ENCODE results near the gene CDH13. TPM values are rescaled to one million over a fixed set of nuclear protein-coding genes. Genes with fewer than 3 reads are reported as not detected.

The CDH13 gene
- polyA plus RNA-seq, 1 donor = 49.6 TPM

- DNase-seq (ENCODE audit: low read depth) = no peak
Observed at GRCh38 chr16:82651921-82652601, 25.3 kb downstream of the CDH13 start.

- no peak for DNase-seq (ENCODE audit: low read depth)
Observed at GRCh38 chr16:82652826-82653225, 26.1 kb downstream of the CDH13 start.

GRCh38 chr16:82653550-82654511 lies 27.1 kb downstream of the CDH13 start:
- no peak for DNase-seq (ENCODE audit: low read depth)

DNA sequence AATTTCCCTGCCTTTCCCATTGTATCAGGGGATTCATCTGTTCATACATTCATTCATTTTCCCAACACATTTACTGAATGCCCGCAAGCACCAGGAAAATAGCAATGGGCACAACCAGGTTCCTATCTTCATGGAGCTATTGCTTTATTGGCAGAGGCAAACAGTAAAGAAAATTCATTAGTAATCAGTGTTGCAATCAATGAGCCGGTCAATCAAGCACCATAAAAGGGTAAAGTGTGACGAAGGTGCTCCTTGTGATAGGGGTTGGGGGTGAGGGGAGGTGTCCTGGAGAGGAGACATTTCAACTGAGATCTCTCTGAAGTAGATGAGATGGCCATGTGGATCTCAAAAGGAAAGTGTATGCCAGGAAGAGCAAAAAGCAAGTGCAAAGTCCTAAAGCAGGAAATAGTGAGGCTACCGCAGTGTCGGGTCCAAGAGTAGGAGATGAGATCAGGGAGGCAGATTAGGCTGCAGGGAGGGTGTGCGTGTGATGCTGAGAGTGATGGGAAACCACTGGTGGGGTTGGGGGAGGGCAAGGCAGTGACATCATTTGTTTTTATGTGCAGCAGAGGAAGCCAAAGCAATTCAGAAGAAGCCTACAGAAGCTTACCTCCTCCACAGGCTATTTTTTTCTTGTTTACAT lies 28.4 kb downstream of the CDH13 start:
- no peak for DNase-seq (ENCODE audit: low read depth)

DNA sequence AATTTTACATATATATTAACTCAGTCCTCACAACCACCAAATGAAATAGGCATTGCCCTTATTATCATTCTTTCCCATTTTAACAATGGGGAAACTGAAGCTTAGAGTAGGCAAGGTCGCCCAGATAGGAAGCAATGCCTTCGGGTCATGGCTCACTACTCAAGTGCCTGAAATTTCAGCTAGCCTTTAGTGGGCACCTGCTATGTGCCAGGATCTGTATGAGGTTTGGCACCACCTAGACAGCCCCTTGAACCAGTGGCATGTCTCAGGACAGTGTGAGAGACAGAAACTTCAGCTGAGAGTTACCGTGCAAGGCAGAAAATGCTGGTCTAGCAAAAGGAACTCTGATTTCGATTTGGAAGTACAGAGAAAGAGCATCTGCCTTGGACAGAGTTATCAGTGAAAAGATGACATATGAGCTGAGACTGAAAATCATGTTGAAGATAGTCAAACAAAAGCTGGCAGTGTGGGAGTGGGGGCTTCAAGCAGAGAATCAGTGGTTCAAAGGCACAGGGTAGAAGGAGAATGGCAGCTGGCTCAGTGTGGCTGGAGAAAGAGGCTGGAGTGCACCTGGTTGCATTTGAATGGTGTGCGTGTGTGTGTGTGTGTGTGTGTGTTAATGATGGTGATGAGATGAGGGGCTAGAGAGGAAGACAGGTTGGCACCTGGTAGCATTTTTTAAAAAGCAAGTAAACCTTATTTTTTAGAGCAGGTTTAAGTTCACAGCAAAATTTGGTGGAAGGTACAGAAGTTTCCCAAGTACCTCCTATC lies 29.1 kb downstream of the CDH13 start:
- DNase-seq (ENCODE audit: low read depth) = no peak

DNA sequence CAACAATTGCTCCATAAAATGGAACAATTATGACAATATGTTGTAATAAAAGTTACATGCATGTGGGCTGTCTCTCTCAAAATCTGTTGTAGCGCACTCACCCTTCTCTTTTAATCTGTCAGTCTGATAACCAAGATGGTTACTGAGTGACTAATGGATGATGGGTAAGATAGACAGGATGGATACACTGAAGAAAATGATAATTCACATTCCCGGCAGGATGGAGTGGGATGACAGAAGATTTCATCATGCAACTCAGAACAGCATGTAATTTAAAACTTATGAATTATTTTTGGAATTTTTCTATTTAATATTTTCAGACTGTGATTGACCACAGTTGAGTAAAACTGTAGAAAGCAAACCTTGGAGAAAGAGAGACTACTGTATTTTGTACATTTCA lies 30.5 kb downstream of the CDH13 start:
- DNase-seq (ENCODE audit: low read depth) = no peak

- DNase-seq (ENCODE audit: low read depth) = no peak
Observed at GRCh38 chr16:82657786-82658185, 31.0 kb downstream of the CDH13 start.

GRCh38 chr16:82658796-82659195 lies 32.0 kb downstream of the CDH13 start:
- no peak for DNase-seq (ENCODE audit: low read depth)

GRCh38 chr16:82660075-82660645 lies 33.4 kb downstream of the CDH13 start:
- DNase-seq (ENCODE audit: low read depth) = peak; percentile 20

DNA sequence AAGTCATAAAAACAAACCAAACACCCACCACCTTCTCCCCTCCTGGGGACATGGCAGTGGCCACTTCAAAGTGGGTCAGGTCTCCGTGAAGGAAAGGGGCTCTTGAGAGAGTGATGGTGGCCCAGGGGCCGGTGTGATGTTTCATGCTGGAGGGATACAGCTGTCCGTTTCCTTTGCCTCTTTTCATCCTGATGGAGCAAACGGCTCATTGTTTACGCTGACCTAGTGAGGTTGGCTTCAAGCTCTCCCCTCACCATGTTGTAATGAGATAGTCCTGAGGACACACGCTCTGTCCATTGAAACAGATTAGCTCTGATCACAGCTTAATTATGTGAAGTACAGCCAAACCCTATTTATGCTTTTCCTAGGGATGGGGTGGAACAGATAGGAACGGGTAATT lies 34.2 kb downstream of the CDH13 start:
- DNase-seq (ENCODE audit: low read depth) = no peak

- DNase-seq (ENCODE audit: low read depth) = no peak
Observed at GRCh38 chr16:82664181-82664580, 37.4 kb downstream of the CDH13 start.

DNA sequence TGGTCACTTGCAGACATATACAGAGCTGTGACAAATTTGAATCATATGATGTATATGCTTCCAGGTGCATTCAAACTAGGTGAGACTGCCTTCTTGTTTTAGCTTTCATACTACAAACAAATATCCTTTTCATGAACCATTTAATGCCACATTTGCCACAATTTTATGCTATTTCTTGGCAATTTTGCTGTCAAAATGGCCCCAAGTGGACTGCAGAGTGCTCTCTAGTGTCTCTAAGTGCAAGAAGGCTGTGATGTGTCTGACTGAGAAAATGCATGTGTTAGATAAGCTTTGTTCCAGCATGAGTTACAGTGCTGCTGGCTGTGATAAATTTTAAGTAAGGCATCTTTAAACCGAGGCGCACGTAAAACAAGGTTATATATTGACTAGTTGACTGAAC lies 38.3 kb downstream of the CDH13 start:
- DNase-seq (ENCODE audit: low read depth) = no peak

GRCh38 chr16:82667437-82667836 lies 40.7 kb downstream of the CDH13 start:
- no peak for DNase-seq (ENCODE audit: low read depth)

GRCh38 chr16:82668094-82668493 lies 41.3 kb downstream of the CDH13 start:
- no peak for DNase-seq (ENCODE audit: low read depth)

- DNase-seq (ENCODE audit: low read depth) = no peak
Observed at GRCh38 chr16:82671741-82672140, 45.0 kb downstream of the CDH13 start.

DNA sequence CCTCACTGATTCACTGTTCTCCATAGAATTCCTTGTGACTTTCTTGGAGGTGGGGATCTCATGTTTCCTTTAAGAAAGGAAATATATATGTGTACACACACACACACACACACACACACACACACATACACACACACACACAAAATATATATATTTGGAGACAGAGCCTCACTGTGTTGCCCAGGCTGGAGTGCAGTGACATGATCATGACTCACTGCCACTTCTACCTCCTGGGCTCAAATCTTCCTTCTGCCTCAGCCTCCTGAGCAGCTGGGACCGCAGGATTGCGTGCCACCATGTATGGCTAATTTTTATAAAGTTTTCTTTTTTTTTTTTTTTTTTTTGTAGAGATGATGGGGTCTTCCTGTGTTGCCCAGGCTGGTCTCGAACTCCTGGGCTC lies 45.9 kb downstream of the CDH13 start:
- DNase-seq (ENCODE audit: low read depth) = no peak

DNA sequence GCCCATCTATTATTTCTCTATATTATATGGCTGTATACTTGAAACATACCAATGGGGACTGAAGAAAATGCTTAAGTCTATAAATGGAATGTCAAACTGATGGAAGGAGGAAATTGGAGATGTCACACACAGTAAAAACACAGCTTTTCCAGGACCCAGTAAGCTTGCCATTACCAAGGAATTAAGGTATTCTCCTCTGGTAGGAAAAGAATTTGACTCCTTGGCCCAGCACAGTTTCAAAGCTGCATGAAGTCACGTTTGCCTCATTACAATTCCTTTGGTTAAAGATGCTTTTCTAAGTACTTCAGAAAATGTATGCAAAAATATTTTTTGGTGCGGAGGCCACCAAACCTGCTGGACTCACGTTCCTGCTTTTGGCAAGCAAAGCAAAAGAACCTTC lies 48.5 kb downstream of the CDH13 start:
- no peak for DNase-seq (ENCODE audit: low read depth)

DNA sequence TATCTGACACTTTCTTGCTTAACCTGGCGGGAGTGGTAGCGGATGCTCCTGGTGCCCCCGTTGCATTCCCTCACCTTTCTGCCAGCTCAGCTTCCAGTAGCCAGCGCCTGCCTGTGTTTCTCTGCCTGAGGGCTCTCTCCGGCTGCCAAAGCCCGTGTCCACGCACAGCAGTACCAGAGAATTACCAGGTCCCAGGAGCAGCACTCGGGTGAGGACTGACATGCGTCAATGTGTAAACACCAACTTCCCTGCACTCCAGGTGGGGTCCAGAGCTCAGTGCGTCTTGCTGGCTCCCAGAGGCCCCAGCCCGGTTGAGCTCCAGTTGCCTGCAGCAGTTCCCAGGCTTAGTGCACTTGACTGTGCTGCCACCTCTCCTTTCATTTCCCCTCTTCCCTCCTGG lies 54.8 kb downstream of the CDH13 start:
- no peak for DNase-seq (ENCODE audit: low read depth)

GRCh38 chr16:82682767-82683166 lies 56.0 kb downstream of the CDH13 start:
- DNase-seq (ENCODE audit: low read depth) = no peak

GRCh38 chr16:82684256-82684655 lies 57.5 kb downstream of the CDH13 start:
- no peak for DNase-seq (ENCODE audit: low read depth)

- no peak for DNase-seq (ENCODE audit: low read depth)
Observed at GRCh38 chr16:82685526-82685925, 58.8 kb downstream of the CDH13 start.

Measured in forelimb muscle (tissue), 1 donor.